OCI-LY3 (cell line): ENCODE measurements around the gene RNU6-1.

ENCODE experiments used
- H2AFZ ChIP-seq: fragments of 200-600, 300-600 bp; shearing (Covaris generic); 2 replicates; pipeline ENCODE4 v1.6.0; 2014; ENCODE audit warnings: antibody characterized with exemption, low read depth, low read length
- H3K27ac ChIP-seq: fragments of 200-600, 300-600 bp; sonication (generic); 2 replicates; pipeline ENCODE4 v1.5.1; 2014; ENCODE audit warnings: mild to moderate bottlenecking, low read length, moderate library complexity, mixed read lengths
- H3K27me3 ChIP-seq: fragments of 200-600, 300-600 bp; sonication (generic); 2 replicates; pipeline ENCODE4 v1.6.1; 2014; ENCODE audit warnings: low read depth, low read length, mixed read lengths
- H3K36me3 ChIP-seq: fragments of 200-600, 300-600 bp; sonication (generic); replicated peaks from 2 replicates; pipeline ENCODE3; 2014; ENCODE audit warnings: low read depth, low read length, mixed read lengths
- H3K4me1 ChIP-seq: fragments of 300-600, 200-600 bp; sonication (generic); 2 replicates; pipeline ENCODE4 v1.6.1; 2014; ENCODE audit warnings: low read length, mixed read lengths
- H3K4me2 ChIP-seq: fragments of 200-600, 300-600 bp; sonication (generic); 2 replicates; pipeline ENCODE4 v1.6.1; 2014; ENCODE audit warnings: low read length, mixed read lengths
- H3K4me3 ChIP-seq: fragments of 300-600, 200-600 bp; sonication (generic); 2 replicates; pipeline ENCODE4 v1.5.1; 2014; ENCODE audit warnings: antibody characterized with exemption, mild to moderate bottlenecking, low read length, moderate library complexity
- H3K79me2 ChIP-seq: fragments of 300-600, 200-600 bp; shearing (Covaris generic); 2 replicates; pipeline ENCODE4 v1.6.1; 2014; ENCODE audit warnings: mild to moderate bottlenecking, low read length, mixed read lengths
- H3K9ac ChIP-seq: fragments of 300-600, 200-600 bp; shearing (Covaris generic); 2 replicates; pipeline ENCODE4 v1.6.0; 2014; ENCODE audit warnings: mild to moderate bottlenecking, low read length, moderate library complexity
- H3K9me3 ChIP-seq: fragments of 200-600, 300-600 bp; shearing (Covaris generic); 2 replicates; pipeline ENCODE4 v1.6.1; 2014; ENCODE audit warnings: low read length, mixed read lengths; ENCODE audit not compliant: insufficient read depth
- H4K20me1 ChIP-seq: fragments of 200-600, 300-600 bp; sonication (generic); 2 replicates; pipeline ENCODE4 v1.6.1; 2016; ENCODE audit warnings: low read length, mixed read lengths; ENCODE audit not compliant: insufficient read depth
- EZH2phosphoT487 ChIP-seq: fragments of 200-600 bp; shearing (Covaris generic); IDR thresholded peaks from 2 replicates; pipeline ENCODE4 v1.6.1; 2018; ENCODE audit warnings: antibody characterized with exemption, mixed run types, low read depth
- TF ChIP-seq, protein P1 (sequence below): fragments of 200-600, 300-600 bp; sonication (generic); IDR thresholded peaks from 2 replicates; pipeline ENCODE4 v1.5.1; 2014; ENCODE audit warnings: antibody characterized with exemption, low read length, low read depth

Gene RNU6-1

DNA sequence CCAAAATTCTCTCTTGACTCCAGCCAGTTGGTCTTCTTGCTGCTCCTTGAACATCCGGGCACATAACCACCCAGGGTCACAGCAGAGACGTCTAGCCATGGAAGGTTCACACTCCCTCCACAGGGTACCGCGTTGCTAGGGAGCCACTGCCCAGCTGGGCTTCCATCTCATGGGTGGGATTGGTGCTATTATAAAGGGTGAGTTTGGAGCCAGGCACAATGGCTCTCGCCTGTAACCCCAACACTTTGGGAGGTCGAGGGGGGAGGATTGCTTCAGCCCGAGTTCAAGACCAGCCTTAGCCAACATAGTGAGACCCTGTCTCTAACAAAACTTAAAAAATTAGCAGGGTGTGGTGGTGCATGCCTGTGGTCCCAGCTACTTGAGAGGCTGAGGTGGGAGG, 32.0 kb downstream of the RNU6-1 start:
- H3K27me3 ChIP-seq, result no peaks in the 10 kb centered on the region
- H3K9me3 ChIP-seq, result no peaks in the 10 kb centered on the region
- no peaks in the 10 kb centered on the region for H4K20me1 ChIP-seq
- H2AFZ ChIP-seq, result no peak overlapping the region
- no peaks in the 10 kb centered on the region; the same call in 1 of the 2 replicates for H3K4me1 ChIP-seq
- no peak overlapping the region for H3K9ac ChIP-seq
- H3K4me2 ChIP-seq, result no peak overlapping the region
- TF ChIP-seq, protein P1, sequence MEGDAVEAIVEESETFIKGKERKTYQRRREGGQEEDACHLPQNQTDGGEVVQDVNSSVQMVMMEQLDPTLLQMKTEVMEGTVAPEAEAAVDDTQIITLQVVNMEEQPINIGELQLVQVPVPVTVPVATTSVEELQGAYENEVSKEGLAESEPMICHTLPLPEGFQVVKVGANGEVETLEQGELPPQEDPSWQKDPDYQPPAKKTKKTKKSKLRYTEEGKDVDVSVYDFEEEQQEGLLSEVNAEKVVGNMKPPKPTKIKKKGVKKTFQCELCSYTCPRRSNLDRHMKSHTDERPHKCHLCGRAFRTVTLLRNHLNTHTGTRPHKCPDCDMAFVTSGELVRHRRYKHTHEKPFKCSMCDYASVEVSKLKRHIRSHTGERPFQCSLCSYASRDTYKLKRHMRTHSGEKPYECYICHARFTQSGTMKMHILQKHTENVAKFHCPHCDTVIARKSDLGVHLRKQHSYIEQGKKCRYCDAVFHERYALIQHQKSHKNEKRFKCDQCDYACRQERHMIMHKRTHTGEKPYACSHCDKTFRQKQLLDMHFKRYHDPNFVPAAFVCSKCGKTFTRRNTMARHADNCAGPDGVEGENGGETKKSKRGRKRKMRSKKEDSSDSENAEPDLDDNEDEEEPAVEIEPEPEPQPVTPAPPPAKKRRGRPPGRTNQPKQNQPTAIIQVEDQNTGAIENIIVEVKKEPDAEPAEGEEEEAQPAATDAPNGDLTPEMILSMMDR, result no peak
- TF ChIP-seq EZH2phosphoT487, result no peak
- H3K4me3 ChIP-seq, result no peak overlapping the region
- H3K27ac ChIP-seq, result no peak overlapping the region
- H3K36me3 ChIP-seq, result no peaks in the 10 kb centered on the region
- no peaks in the 10 kb centered on the region for H3K79me2 ChIP-seq

DNA sequence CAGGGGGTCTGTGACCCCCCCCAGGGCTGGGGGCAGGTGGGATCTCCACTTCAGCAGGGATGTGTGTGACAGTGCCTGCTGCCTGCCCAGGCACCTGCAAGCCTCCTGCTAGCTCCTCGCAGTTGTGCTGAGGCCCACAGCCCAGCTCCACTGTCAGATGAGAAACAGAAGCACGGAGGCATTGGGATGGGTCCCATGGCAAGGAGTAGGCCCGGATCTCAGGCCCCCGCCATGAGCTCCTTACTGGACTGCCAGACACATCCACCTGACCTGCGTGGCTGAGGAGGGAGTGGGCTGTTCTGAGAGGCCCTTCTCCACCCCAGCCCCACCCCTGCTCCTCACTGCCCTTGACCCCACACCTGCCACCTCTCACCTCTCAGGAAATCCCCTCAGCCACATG, 32.7 kb downstream of the RNU6-1 start:
- Histone ChIP-seq H3K27me3 (no peaks in the 10 kb centered on the region), H3K9ac (no peak overlapping the region), H4K20me1 (no peaks in the 10 kb centered on the region), H3K79me2 (no peaks in the 10 kb centered on the region), H3K4me3 (no peak overlapping the region), H3K9me3 (no peaks in the 10 kb centered on the region), H3K27ac (no peak overlapping the region), H2AFZ (no peak overlapping the region), H3K4me2 (no peak overlapping the region), H3K36me3 (no peaks in the 10 kb centered on the region), H3K4me1 (no peaks in the 10 kb centered on the region; the same call in 1 of the 2 replicates)
- TF ChIP-seq, protein P1, result no peak
- no peak for TF ChIP-seq EZH2phosphoT487

DNA sequence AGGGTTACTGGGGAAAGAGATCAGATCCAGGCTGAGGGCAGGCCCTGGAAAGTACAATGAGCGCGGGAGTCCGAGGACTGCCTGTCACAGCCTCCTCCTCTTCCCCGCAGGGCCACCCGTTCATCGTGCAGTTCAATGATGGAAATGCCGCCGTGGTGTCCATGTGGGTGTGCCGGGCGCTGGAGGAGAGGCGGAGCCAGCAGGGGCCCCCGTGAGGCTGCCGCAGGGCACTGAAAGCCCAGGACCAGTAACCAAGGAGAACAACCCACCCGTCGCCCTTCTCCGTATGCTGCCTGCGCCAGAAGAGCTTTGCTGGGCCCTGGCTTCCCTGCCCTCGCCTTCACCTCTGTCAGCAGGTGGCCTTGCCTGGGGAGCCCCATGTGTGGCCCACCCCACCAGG, 33.3 kb downstream of the RNU6-1 start:
- Histone ChIP-seq H3K4me2 (no peak overlapping the region), H3K4me1 (no peaks in the 10 kb centered on the region; the same call in 1 of the 2 replicates), H3K27ac (no peak overlapping the region), H2AFZ (no peak overlapping the region), H3K79me2 (no peaks in the 10 kb centered on the region), H3K9ac (no peak overlapping the region), H3K27me3 (no peaks in the 10 kb centered on the region), H3K9me3 (no peaks in the 10 kb centered on the region), H3K36me3 (no peaks in the 10 kb centered on the region), H3K4me3 (no peak overlapping the region), H4K20me1 (no peaks in the 10 kb centered on the region)
- TF ChIP-seq EZH2phosphoT487, result no peak
- TF ChIP-seq, protein P1, result no peak

DNA sequence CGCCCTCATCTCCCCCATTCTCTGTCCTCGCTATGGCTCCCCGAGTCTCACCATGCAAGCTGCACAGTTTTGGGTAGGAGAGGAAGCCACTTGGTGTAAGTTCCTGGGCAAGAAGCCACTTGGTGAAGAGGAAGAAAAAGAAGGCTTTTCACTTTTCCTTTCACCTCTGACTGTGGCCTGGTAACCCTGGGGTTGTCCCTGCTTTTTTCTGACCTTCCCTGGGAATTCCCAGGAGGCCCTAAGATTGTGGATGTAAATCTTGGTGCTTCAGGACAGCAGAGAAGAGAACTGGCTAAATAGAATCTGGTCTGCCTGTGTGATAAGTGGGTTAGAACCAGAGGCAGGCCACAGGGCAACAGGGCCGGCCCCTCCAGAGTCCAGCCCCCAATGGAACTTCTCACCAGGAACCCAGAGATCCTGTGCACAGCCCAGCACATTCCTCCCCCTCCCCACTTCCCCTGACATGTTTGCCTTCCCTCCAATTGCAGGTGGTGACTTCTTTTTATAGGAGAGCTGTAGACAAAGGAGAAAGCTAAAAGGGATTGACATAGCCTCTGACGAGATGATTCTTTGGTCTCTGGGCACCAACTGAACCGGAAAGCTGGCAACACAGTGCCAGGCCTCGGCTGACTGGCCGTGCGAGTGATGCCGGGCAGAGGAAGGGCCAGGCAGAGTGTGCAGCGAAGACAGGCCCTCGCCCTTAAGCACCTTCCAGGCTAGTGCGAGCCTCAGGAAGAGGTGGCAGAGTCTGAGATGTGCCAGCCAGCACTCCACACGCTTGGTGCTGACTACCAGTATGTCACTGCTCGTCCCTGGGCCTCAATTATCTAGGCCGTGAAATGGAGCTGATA, 34.0 kb downstream of the RNU6-1 start:
- Histone ChIP-seq H3K27ac (no peak overlapping the region), H3K79me2 (no peaks in the 10 kb centered on the region), H2AFZ (no peak overlapping the region), H3K4me2 (no peak overlapping the region), H3K36me3 (no peaks in the 10 kb centered on the region), H3K27me3 (no peaks in the 10 kb centered on the region), H3K4me3 (no peak overlapping the region), H4K20me1 (no peaks in the 10 kb centered on the region), H3K9me3 (no peaks in the 10 kb centered on the region), H3K4me1 (no peaks in the 10 kb centered on the region; the same call in 1 of the 2 replicates), H3K9ac (no peak overlapping the region)
- no peak for TF ChIP-seq EZH2phosphoT487
- TF ChIP-seq, protein P1, result no peak
